Uterus (tissue), 4 donors: Measurements from ENCODE around the gene MLPH. TPM values are rescaled to one million over a fixed set of nuclear protein-coding genes. Genes with fewer than 3 reads are reported as not detected.

ENCODE experiments used
- DNase-seq, 2 donors: peaks; one replicate each; pipeline ENCODE4 v3.0.0-alpha.2; 2019 to 2020
- H3K27ac ChIP-seq, 2 donors: fragments of 200-600 bp; sonication (generic); 1 replicate in 1 of 2; 2 replicates in 1 of 2; pipeline ENCODE4 v1.5.1; 2016 to 2018
- H3K27me3 ChIP-seq, 2 donors: fragments of 200-600 bp; sonication (generic); one replicate each; pipeline ENCODE4 v1.5.1; 2018 to 2019; ENCODE audit warnings: control low read depth in 1 of 2
- H3K36me3 ChIP-seq, 2 donors: fragments of 200-600 bp; sonication (generic); one replicate each; pipeline ENCODE4 v1.5.1; 2019; ENCODE audit warnings: control low read depth in 1 of 2
- H3K4me1 ChIP-seq, 2 donors: fragments of 200-600 bp; sonication (generic); one replicate each; pipeline ENCODE4 v1.5.1; 2018 to 2019; ENCODE audit warnings: control low read depth in 1 of 2
- H3K4me3 ChIP-seq, 2 donors: fragments of 200-600 bp; sonication (generic); 1 replicate in 1 of 2; 2 replicates in 1 of 2; pipeline ENCODE4 v1.5.1; 2018 to 2019; ENCODE audit warnings: mild to moderate bottlenecking in 1 of 2
- H3K9me3 ChIP-seq, 2 donors: fragments of 200-600 bp; sonication (generic); one replicate each; pipeline ENCODE4 v1.5.1; 2019; ENCODE audit warnings: control low read depth in 1 of 2
- POLR2A ChIP-seq, 2 donors: fragments of 450-650 bp; IDR thresholded peaks; one replicate each; pipeline ENCODE4 v1.6.1; 2016; ENCODE audit warnings: antibody characterized with exemption in 2 of 2, mild to moderate bottlenecking in 1 of 2, moderate library complexity in 1 of 2
- intact Hi-C: fragments of 100-400 bp; cut with DNase I; formaldehyde crosslinking; loops from one replicate; pipeline ENCODE4 v1.15.1; 2023; ENCODE audit warnings: low total_unique reads
- total RNA-seq, 4 donors: library from RNA; depleted of rRNA in 3 of 4; stranded (reverse); fragments of >200 nt in 3 of 4; gene quantifications; one replicate each; pipeline versions ENCODE4 v1.1.0 to v1.2.4, GENCODE V29; 2014 to 2023
- TF ChIP-seq, protein P1 (sequence below), 4 experiments: fragments of 200-600 bp in 2 of 4; fragments of 450-650 bp in 2 of 4; sonication (generic) in 2 of 4; IDR thresholded peaks; one replicate each; pipeline ENCODE4 v1.5.1; 2016 to 2019; ENCODE audit warnings: antibody characterized with exemption in 4 of 4, mild to moderate bottlenecking in 2 of 4, moderate library complexity in 1 of 4
- donor health status: DM: yes; HTN: yes; CAD: no.

MLPH gene
- total RNA-seq, 4 donors from 2014 or later = 1.2 to 16.5 (median 8.9) TPM

DNA sequence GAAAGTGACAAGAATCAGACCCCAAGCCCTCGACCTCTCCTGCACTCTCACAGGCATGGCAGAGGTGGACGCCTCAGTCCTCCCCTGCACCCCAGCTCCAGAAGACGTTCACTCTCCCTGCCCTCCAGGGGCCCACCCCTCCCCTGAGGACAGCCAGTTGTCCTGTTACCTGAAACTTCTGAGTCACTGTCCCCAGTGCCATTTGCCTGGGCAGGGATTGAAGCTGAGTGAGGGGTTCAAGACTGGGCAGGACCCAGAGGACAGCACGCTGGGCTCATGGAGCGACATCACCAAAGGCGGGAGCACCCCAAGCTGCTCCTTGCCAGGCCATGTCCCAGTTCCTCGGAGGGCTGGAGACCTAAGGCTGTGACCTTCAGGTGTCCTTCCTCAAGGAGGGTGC, 38.9 kb upstream of the MLPH start:
- no peak for TF ChIP-seq POLR2A (IDR thresholded peaks at IDR 0.05)
- TF ChIP-seq, protein P1, sequence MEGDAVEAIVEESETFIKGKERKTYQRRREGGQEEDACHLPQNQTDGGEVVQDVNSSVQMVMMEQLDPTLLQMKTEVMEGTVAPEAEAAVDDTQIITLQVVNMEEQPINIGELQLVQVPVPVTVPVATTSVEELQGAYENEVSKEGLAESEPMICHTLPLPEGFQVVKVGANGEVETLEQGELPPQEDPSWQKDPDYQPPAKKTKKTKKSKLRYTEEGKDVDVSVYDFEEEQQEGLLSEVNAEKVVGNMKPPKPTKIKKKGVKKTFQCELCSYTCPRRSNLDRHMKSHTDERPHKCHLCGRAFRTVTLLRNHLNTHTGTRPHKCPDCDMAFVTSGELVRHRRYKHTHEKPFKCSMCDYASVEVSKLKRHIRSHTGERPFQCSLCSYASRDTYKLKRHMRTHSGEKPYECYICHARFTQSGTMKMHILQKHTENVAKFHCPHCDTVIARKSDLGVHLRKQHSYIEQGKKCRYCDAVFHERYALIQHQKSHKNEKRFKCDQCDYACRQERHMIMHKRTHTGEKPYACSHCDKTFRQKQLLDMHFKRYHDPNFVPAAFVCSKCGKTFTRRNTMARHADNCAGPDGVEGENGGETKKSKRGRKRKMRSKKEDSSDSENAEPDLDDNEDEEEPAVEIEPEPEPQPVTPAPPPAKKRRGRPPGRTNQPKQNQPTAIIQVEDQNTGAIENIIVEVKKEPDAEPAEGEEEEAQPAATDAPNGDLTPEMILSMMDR (IDR thresholded peaks at IDR 0.05) = no peak
- Histone ChIP-seq H3K36me3 (no peaks in the 10 kb centered on the region), H3K27me3 (no peaks in the 10 kb centered on the region), H3K27ac (peak overlapping the region; percentile 77 to 80), H3K9me3 (no peaks in the 10 kb centered on the region), H3K4me3 (no peak overlapping the region), H3K4me1 (peaks cover 6 to 15% of the 10 kb centered on the region in 2 donors)
- no peak for DNase-seq
- intact Hi-C loops = no loop called here

DNA sequence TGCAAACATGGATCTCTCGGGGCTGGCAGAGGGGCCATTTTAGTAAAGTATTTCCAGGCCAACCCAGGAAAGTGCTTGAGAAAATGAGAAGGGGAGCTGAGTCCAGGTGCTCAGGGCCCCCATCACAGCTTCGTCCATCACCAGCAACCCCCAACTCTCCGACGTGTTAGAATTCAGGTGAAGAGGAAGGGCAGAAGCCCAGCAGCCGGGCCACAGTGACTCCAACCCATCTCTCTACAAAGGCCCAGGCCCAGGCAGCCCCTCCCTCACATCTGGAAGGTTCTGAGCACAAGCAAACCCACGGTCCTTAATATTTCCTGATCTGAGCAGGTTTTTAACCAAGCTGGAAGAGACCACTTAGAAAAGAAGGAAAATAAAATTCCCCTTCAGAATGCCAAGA, 38.4 kb upstream of the MLPH start:
- Histone ChIP-seq H3K27me3 (no peaks in the 10 kb centered on the region), H3K4me1 (peaks cover 6 to 15% of the 10 kb centered on the region in 2 donors), H3K27ac (peak overlapping the region; percentile 77 to 80), H3K9me3 (no peaks in the 10 kb centered on the region), H3K4me3 (no peak overlapping the region), H3K36me3 (no peaks in the 10 kb centered on the region)
- intact Hi-C loops = no loop called here
- TF ChIP-seq, protein P1 (IDR thresholded peaks at IDR 0.05) = no peak
- no peak for TF ChIP-seq POLR2A (IDR thresholded peaks at IDR 0.05)
- DNase-seq = peak in 1 of 2 donors; percentile 13

DNA sequence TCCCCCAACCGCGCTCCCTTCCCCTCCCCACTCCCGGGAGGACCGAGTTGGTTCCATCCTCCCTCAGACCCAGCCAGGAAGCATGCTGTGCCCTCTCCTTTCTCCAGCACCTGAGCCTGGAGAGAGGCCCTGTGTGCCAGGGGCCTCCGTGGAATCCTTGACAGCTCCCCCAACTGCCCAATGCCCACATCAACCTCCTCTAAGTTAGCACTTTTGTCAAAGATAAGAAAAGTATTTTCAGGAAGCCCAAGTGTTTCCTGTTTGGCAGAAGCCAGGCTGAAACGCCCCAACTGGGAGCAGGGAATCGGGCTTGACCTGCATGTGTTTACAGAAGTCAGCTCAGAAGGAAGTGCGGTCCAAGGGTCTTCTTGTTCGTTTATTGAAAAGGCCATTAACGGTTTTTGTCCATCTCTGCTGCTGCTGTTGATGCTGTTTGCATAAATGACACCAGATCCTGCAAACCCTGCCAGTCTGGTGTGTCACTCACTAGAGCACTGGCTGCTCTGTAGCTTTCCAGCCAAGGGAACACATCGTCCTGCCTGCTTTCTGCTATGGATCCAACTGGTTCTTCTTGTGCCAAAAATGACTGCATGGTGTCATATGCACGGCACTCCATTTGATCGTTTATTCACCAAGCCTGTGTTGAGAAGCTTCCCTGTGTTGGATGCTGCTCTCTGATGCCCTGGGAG, 37.7 kb upstream of the MLPH start:
- TF ChIP-seq, protein P1 (IDR thresholded peaks at IDR 0.05) = no peak
- peak in 1 of 2 donors; percentile 22 for TF ChIP-seq POLR2A (IDR thresholded peaks at IDR 0.05)
- Histone ChIP-seq H3K27ac (peak overlapping the region; percentile 77 to 80), H3K36me3 (no peaks in the 10 kb centered on the region), H3K4me1 (peaks cover 6 to 15% of the 10 kb centered on the region in 2 donors), H3K9me3 (no peaks in the 10 kb centered on the region), H3K27me3 (no peaks in the 10 kb centered on the region), H3K4me3 (no peak overlapping the region)
- intact Hi-C loops = no loop called here
- peak; percentile 66 to 78 for DNase-seq

DNA sequence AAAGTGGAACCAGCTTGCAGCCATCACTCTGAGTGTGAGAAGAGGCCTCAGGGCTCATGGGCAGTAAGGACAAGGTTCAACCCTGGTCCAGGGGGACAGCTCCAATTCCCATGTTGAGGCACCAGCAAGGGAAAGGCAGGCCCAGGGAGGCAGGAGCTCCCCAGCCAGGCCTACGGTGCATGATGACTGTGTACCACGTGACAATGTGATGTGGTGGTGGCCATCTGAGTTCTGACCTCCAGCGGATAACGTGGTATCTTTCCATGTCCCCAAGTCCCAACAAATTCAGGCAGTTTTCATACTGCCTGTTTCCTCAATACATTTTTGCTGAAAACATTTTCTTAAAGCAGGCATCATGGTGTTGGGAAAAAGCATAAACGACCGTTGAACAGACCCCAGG, 36.9 kb upstream of the MLPH start:
- H3K9me3 ChIP-seq = no peaks in the 10 kb centered on the region
- no peak overlapping the region for H3K4me3 ChIP-seq
- DNase-seq = no peak
- peaks cover 6 to 15% of the 10 kb centered on the region in 2 donors for H3K4me1 ChIP-seq
- peak overlapping the region; percentile 77 to 80 for H3K27ac ChIP-seq
- TF ChIP-seq, protein P1 (IDR thresholded peaks at IDR 0.05) = no peak
- TF ChIP-seq POLR2A (IDR thresholded peaks at IDR 0.05) = no peak
- H3K36me3 ChIP-seq = no peaks in the 10 kb centered on the region
- intact Hi-C loops = no loop called here
- H3K27me3 ChIP-seq = no peaks in the 10 kb centered on the region

DNA sequence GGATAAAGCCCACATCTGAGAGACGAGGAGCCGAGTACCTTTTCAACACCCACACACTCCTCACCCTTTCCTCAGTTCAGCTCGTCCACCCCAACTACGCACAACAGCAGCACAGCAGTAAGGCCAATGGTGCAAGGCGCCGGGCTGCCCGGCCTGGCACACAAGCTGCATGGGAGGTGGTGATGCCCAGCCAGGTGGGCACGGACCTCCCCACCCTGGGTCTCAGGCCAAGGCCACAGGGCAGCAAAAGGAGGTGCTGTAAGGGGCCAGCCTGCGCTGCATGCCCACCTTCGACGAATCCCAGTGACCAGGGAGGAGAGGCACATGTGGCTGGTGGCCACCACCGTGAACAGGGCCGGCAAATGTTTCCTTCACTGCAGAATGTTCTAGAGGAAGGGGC, 36.5 kb upstream of the MLPH start:
- no peak for TF ChIP-seq POLR2A (IDR thresholded peaks at IDR 0.05)
- TF ChIP-seq, protein P1 (IDR thresholded peaks at IDR 0.05) = no peak
- intact Hi-C loops = no loop called here
- Histone ChIP-seq H3K27me3 (no peaks in the 10 kb centered on the region), H3K27ac (peak overlapping the region; percentile 77 to 80), H3K36me3 (no peaks in the 10 kb centered on the region), H3K4me3 (no peak overlapping the region), H3K4me1 (peaks cover 6 to 16% of the 10 kb centered on the region in 2 donors), H3K9me3 (no peaks in the 10 kb centered on the region)
- DNase-seq = no peak
